T-helper 17 cell (primary cell): Measurements from ENCODE around the gene TNKS2. TPM values are rescaled to one million over a fixed set of nuclear protein-coding genes. Genes with fewer than 3 reads are reported as not detected.
"Not testable (repeated sequence)": the region's sequence is repeated elsewhere in the genome, so short reads cannot be mapped to it uniquely, and the experiment has no call there.

Experiments
- ATAC-seq: fragments of 150-1000 bp; cut with Tn5 transposase; 2 replicates; pipeline ENCODE4 v1.10.0; 2021; ENCODE audit warnings: mild to moderate bottlenecking, moderate library complexity
- DNase-seq, 3 donors: peaks; one replicate each; pipeline versions ENCODE4 v3.0.0 to v3.0.0-alpha.2; 2020 to 2021
- H3K9me3 ChIP-seq: one replicate; pipeline ENCODE4 v1.7.0; 2013; ENCODE audit warnings: low read length, mild to moderate bottlenecking; ENCODE audit not compliant: control insufficient read depth, poor library complexity, severe bottlenecking
- H3K27ac Mint-ChIP-seq: one replicate; pipeline ENCODE4 v1.8.0; 2022; ENCODE audit warnings: mild to moderate bottlenecking, moderate library complexity, mixed read lengths
- H3K27me3 Mint-ChIP-seq: one replicate; pipeline ENCODE4 v1.8.0; 2022; ENCODE audit warnings: mixed read lengths
- H3K36me3 Mint-ChIP-seq: one replicate; pipeline ENCODE4 v1.8.0; 2022; ENCODE audit warnings: low read depth, mixed read lengths
- H3K4me1 Mint-ChIP-seq: one replicate; pipeline ENCODE4 v1.8.0; 2022; ENCODE audit warnings: mild to moderate bottlenecking, mixed read lengths
- H3K4me3 Mint-ChIP-seq: one replicate; pipeline ENCODE4 v1.8.0; 2022; ENCODE audit warnings: mild to moderate bottlenecking, moderate library complexity, mixed read lengths
- total RNA-seq, 4 donors: library from RNA in 2 of 4; stranded (reverse) in 2 of 4; gene quantifications; one replicate each; pipeline ENCODE4 v1.2.3 and lab custom pipeline; 2022 to 2026

Gene TNKS2
- total RNA-seq, 2 donors from 2014 or later = 43.4 to 50.6 TPM

DNA sequence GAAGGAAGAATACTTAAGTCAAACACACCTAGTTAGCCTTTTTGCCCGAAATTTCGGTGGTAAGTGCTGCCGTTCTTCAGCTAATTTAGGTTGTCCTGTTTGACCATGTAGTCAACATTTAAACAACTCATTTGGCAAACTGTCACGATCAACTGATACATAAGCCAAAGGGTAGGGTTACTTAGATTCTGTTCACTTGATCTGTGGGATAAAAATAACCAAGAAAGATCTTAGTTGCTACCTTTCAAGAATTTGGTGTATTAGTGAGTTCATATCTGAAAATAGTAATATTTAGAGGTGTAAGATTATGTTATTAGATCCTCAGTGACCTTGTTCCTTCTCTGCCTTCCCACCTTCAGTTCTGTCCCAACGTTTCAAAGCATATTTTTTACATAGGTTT, 2.0 kb downstream of the TNKS2 start:
- Mint-ChIP-seq H3K4me3 (peak overlapping the region; percentile 97), H3K27ac (peak overlapping the region; percentile 96), H3K36me3 (no peaks in the 10 kb centered on the region), H3K27me3 (no peaks in the 10 kb centered on the region), H3K4me1 (peaks cover 55% of the 10 kb centered on the region)
- no peaks in the 10 kb centered on the region for H3K9me3 ChIP-seq
- no peak for ATAC-seq
- DNase-seq = no peak

DNA sequence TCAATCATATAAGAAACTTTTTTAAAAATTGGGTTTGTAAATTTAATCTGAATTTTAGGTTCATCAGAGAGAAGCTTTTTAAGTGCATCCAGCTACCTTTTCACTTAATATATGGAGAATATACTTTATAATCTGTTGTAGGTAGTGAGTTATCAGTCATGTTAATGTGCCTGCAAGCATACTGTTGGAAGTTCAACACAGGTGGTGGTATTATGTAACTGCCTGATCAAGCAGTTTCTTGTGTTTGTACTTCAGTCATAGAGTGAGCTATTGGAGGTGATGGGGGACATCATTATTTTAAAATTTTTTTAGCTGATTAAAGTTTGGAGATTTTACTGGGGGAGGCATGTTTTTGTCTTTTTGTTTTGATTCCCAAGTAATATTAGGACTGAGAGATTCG, 2.5 kb downstream of the TNKS2 start:
- no peak for ATAC-seq
- Mint-ChIP-seq H3K27ac (peak overlapping the region; percentile 96), H3K36me3 (peaks cover 3% of the 10 kb centered on the region), H3K4me3 (no peak overlapping the region), H3K4me1 (peaks cover 60% of the 10 kb centered on the region), H3K27me3 (no peaks in the 10 kb centered on the region)
- H3K9me3 ChIP-seq = no peaks in the 10 kb centered on the region
- no peak for DNase-seq

DNA sequence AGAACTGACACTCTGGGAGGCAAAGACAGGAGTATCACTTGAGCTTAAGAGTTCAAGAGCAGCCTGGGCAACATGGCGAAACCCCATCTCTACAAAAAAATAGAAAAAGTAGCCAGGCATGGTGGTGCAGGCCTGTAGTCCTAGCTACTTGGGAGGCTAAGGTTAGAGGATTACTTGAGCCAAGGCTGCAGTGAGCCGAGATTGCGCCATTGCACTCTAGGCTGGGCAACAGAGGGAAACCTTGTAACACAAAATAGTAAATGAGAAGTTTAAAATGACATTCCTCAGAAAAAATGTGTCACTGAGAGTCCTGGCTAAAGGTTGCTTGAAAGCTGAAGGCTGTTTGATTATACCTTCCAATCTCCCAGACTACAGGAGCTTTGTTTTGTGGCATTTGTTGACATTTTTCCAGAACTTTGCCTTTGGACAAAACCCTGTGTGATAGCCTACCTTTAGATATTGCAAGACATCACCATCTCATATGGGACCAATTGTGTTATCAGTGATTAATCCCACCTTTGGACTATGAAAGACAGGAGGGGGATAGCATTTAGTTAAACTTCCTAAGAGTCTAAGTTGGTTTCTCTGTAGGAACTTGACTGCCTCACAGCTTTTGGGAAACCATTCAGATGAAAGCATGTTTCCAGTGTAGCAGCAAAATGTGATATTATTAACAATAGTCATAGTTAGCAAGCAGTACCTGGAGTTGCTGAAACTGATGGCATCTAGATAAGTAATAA, 5.3 kb downstream of the TNKS2 start:
- Mint-ChIP-seq H3K4me3 (no peak overlapping the region), H3K27ac (peak overlapping the region; percentile 66), H3K4me1 (peaks cover 52% of the 10 kb centered on the region), H3K36me3 (peaks cover 9% of the 10 kb centered on the region), H3K27me3 (no peaks in the 10 kb centered on the region)
- H3K9me3 ChIP-seq = no peaks in the 10 kb centered on the region
- DNase-seq (no peak), ATAC-seq (no peak)

DNA sequence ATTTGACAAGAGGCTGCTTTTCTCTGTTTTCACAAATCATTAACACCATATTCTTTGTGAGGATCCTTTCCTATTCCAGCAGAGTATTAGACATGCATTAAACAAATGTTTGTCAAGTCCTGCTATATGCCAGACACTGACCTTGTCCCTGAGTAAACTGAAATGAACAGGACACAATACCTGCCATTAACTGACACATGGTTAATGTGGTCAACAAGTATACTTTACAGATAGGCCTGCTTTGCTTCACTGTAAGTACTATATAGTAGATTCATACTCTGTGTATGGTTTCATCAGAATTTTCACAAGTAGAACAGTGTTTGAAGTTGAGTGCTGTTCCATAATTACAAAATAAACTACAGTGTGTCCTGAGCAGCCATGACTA, 5.9 kb downstream of the TNKS2 start:
- ATAC-seq (no peak), DNase-seq (no peak)
- no peak overlapping the region for H3K4me3 Mint-ChIP-seq
- H3K9me3 ChIP-seq = no peaks in the 10 kb centered on the region
- no peak overlapping the region for H3K27ac Mint-ChIP-seq
- no peaks in the 10 kb centered on the region for H3K27me3 Mint-ChIP-seq
- peaks cover 9% of the 10 kb centered on the region for H3K36me3 Mint-ChIP-seq
- peaks cover 48% of the 10 kb centered on the region for H3K4me1 Mint-ChIP-seq

DNA sequence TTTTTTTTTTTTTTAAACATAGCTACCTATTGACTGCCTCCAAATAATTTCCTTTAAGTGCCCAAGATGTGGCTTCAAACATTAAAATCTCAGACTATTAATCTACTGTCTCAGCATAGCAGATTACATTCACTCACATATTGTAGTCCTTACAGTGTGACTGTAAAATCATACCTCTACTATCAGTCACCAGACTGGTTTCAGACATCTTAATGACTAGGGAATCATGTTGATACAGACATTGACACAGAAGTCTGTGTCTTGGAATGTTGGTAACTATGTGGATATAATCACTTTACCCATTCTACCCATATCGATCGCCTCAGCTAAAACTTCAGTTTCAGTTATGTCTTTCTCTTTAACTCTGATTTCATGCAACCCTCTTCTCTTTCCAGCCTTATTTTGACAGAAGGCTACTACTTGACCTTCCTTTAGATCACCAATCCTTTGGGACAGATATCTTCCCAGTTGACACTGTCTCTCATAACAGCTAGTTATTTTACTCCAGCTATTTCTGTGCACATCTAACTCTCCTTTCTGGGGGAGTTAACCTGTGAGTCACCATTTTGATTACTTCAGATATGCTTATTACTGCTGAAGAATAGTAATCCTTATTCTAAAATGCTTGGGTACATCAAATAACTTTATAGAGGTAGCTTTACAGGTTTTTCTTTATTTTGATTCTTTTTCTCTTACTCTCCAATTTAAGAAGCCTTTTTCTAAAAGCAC, 7.0 kb downstream of the TNKS2 start:
- H3K9me3 ChIP-seq = no peaks in the 10 kb centered on the region
- Mint-ChIP-seq H3K27ac (peak overlapping the region; percentile 78), H3K27me3 (no peaks in the 10 kb centered on the region), H3K4me1 (peaks cover 42% of the 10 kb centered on the region), H3K36me3 (peaks cover 9% of the 10 kb centered on the region), H3K4me3 (peak overlapping the region; percentile 78)
- no peak for ATAC-seq
- no peak for DNase-seq

DNA sequence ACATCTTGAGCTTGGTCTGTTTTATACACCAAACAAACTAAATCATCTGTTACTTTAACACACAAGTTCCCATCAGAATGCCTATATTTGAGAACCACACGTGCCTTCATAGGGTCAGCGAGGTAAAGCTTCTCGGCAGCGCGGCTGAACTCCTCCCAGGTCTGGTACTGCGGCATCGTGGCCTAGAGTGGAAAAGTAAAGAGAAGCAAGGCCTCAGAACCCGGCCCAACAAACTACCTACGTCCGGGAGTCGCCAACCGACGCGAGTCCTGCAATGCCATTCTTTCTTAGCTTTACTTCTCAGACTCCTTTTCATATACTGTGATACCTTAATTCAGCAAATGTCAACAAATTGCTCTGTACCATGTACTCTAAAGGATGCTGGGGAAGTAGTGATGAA, 9.0 kb downstream of the TNKS2 start:
- H3K9me3 ChIP-seq, H3K27me3 Mint-ChIP-seq, H3K27ac Mint-ChIP-seq, H3K36me3 Mint-ChIP-seq, ATAC-seq, DNase-seq: not testable (repeated sequence)
- Mint-ChIP-seq H3K4me1 (peaks cover 43% of the 10 kb centered on the region), H3K4me3 (peak overlapping the region; percentile 53)

DNA sequence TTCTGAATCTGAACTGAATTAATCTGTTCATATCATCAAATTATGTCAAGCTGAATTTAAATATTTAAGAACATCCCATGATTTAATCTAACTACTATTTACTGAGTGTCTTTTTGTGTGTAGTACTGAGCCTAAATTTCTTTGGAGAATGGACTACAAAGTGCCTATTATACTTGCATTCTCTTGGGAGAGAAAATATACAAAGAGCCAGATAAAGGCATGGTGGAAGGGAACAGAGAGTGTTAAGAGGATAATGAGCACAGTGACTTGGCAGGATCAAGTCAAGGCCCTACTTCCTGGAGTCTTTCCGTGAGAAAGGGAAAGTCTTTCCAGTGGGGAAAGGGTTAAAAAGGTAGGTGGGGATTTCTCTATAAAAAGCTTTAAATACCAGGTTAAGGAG, 15.0 kb downstream of the TNKS2 start:
- H3K9me3 ChIP-seq = no peaks in the 10 kb centered on the region
- H3K36me3 Mint-ChIP-seq = peaks cover 10% of the 10 kb centered on the region
- DNase-seq (no peak), ATAC-seq (no peak)
- peaks cover 35% of the 10 kb centered on the region for H3K4me1 Mint-ChIP-seq
- H3K27ac Mint-ChIP-seq = no peak overlapping the region
- no peaks in the 10 kb centered on the region for H3K27me3 Mint-ChIP-seq
- no peak overlapping the region for H3K4me3 Mint-ChIP-seq

DNA sequence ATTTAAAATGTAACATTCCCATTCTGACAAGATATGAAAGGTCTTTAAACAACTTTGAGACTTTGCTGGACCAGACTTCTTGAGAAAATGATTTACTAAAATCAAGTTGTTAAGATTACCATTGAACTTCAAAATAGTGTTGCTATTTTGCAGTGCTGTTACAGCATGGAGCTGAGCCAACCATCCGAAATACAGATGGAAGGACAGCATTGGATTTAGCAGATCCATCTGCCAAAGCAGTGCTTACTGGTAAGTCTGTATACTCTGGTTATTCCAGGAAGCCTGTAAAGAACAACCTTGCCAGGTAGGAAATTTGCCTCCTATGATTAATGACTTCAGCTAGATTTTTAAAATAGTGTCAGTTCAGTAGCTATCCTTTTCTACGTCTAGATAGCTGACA, 18.8 kb downstream of the TNKS2 start:
- H3K4me3 Mint-ChIP-seq = no peak overlapping the region
- H3K9me3 ChIP-seq = no peaks in the 10 kb centered on the region
- no peak for DNase-seq
- peaks cover 28% of the 10 kb centered on the region for H3K4me1 Mint-ChIP-seq
- peaks cover 15% of the 10 kb centered on the region for H3K36me3 Mint-ChIP-seq
- no peak for ATAC-seq
- H3K27ac Mint-ChIP-seq = no peak overlapping the region
- H3K27me3 Mint-ChIP-seq = no peaks in the 10 kb centered on the region

DNA sequence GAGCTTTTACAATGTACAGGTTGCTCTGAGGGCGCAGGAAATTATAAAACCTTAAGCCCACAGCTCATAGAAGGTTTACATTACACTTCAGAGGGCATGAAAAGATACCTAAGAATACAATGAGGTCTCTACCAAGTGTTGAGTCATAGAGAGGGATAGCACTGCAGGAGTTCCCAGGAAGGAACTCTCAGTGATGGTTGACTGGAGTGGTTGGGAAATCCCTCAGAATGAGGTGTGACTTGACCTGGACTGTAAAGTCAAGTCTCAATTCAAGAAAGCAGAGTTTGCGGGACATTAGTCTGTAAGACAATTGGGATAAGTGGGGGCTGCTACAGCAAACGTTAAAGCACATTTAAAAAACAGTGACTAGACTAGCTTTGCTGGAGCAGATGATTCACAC, 21.9 kb downstream of the TNKS2 start:
- H3K9me3 ChIP-seq = no peaks in the 10 kb centered on the region
- no peak for DNase-seq
- Mint-ChIP-seq H3K27ac (peak overlapping the region; percentile 24), H3K4me1 (peaks cover 12% of the 10 kb centered on the region), H3K4me3 (no peak overlapping the region), H3K27me3 (no peaks in the 10 kb centered on the region), H3K36me3 (peaks cover 10% of the 10 kb centered on the region)
- ATAC-seq = no peak

DNA sequence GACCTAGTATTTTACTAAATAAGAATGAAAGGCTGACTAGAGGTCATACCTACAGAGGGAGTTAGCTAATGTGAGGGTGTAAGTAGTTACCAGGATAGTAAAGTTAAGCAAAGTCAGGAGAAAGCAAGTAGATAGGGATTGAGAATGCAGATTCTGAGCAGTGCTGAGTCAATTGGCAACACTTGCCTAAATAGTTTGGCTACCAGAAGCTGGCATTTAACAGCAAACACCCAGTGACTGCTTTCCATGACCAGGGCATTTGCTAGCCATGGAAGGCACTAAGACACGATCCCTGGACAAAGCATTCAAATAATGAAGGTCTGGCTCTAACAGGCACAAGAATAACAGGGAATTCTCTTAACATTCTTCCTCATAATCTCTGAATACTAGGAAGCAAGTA, 25.9 kb downstream of the TNKS2 start:
- no peak overlapping the region for H3K27ac Mint-ChIP-seq
- no peaks in the 10 kb centered on the region for H3K9me3 ChIP-seq
- no peaks in the 10 kb centered on the region for H3K27me3 Mint-ChIP-seq
- no peak for ATAC-seq
- H3K4me1 Mint-ChIP-seq = peaks cover 9% of the 10 kb centered on the region
- DNase-seq = no peak
- no peak overlapping the region for H3K4me3 Mint-ChIP-seq
- peaks cover 10% of the 10 kb centered on the region for H3K36me3 Mint-ChIP-seq

DNA sequence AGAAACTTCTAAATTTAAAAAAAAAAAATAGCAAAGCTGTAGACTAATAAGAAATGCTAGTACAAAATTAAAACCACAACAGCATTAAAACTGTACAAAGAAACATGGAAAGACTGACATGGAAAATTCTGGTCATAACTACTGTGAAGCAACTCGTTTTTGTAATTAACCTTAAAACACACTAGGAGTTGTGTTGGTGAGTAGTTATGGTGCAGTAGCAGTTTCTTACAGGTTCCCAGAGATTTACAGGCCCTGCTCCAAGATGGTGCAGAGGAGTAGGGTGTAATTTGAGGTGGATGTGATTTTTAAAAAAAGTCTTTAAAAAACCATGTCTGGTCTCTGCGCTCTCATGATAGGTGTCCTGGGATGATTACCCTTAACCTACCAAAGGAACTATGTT, 31.0 kb downstream of the TNKS2 start:
- Mint-ChIP-seq H3K4me3 (no peak overlapping the region), H3K4me1 (peaks cover 4% of the 10 kb centered on the region), H3K27ac (no peak overlapping the region), H3K27me3 (no peaks in the 10 kb centered on the region), H3K36me3 (peaks cover 9% of the 10 kb centered on the region)
- DNase-seq (no peak), ATAC-seq (no peak)
- H3K9me3 ChIP-seq = no peaks in the 10 kb centered on the region

DNA sequence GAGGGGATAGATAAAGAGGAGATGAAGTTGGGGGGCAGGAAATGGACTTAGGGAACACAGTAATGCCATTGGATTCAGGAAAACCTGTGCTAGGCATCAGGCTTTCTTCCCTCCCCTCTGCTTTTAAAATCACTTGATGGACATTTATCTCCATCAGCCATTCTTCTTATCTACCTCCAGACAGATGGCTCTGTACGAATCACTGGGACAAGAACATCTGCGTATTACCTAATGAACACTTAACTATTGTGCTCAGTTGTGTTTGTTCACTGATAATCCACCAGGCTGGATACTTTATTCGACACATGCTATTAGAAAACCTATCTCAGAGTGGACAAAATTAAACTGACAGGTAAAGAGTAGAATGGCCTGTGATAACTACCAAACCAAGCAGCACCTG, 40.0 kb downstream of the TNKS2 start:
- ATAC-seq (no peak), DNase-seq (no peak)
- no peak overlapping the region for H3K4me3 Mint-ChIP-seq
- no peak overlapping the region for H3K27ac Mint-ChIP-seq
- peaks cover 8% of the 10 kb centered on the region for H3K36me3 Mint-ChIP-seq
- peaks cover 2% of the 10 kb centered on the region for H3K4me1 Mint-ChIP-seq
- H3K9me3 ChIP-seq = no peaks in the 10 kb centered on the region
- H3K27me3 Mint-ChIP-seq = no peaks in the 10 kb centered on the region

DNA sequence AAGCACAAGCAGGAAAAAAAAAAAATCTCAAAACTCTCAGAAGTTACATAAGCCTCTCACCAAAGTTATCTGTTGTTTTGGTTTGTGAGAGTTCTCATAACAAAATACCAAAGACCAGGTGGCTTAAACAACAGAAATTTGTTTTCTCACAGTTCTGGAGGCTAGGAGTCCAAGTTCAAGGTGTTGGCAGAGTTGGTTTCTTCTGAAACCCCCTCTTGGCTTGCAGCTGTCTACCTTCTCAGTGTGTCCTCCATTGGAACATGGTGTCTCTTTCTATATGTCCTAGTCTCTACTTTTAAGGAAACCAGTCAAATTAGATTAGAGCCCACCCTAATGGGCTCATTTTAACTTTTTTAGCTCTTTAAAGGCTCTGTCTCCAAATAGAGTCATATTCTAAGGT, 44.9 kb downstream of the TNKS2 start:
- DNase-seq (no peak), ATAC-seq (no peak)
- H3K9me3 ChIP-seq = no peaks in the 10 kb centered on the region
- Mint-ChIP-seq H3K36me3 (peaks cover 8% of the 10 kb centered on the region), H3K27me3 (no peaks in the 10 kb centered on the region), H3K27ac (no peak overlapping the region), H3K4me1 (no peaks in the 10 kb centered on the region), H3K4me3 (no peak overlapping the region)

DNA sequence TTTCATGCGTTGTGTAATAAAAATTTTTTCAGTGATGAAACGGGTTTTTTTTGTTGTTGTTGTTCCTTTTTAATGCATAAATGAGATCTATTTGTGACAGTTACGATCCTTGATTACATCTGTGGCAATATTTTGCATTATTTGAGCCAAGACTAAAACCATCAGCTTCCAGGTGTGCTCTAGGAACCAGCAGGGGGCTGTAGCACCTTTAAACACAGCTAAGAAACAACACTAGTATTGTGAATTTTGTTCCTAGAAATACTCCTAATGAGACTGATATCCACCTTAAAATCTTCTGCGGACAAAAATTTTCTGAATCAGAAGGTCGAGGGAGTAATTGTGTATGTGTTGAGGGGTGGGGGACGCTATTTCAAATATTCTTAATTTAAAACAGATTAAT, 58.4 kb downstream of the TNKS2 start:
- Mint-ChIP-seq H3K4me1 (peaks cover 2% of the 10 kb centered on the region), H3K27me3 (no peaks in the 10 kb centered on the region), H3K36me3 (peaks cover 5% of the 10 kb centered on the region), H3K27ac (no peak overlapping the region), H3K4me3 (no peak overlapping the region)
- no peaks in the 10 kb centered on the region for H3K9me3 ChIP-seq
- DNase-seq (no peak), ATAC-seq (no peak)
